HepG2 (cell line): ENCODE results near the gene RNU6-8. TPM values are rescaled to one million over a fixed set of nuclear protein-coding genes. Genes with fewer than 3 reads are reported as not detected.

ENCODE experiments used
- ATF2 ChIP-seq: sonication (generic); formaldehyde crosslinking; IDR thresholded peaks from 2 replicates; pipeline ENCODE4 v1.4.0; 2020; ENCODE audit warnings: missing genetic modification reagents
- ATF7 ChIP-seq, 2 experiments: fragments of 450-650 bp in 1 of 2; sonication (generic) in 1 of 2; formaldehyde crosslinking in 1 of 2; IDR thresholded peaks; 2 replicates each; pipeline versions ENCODE4 v1.4.0 to v1.6.1; 2016 to 2020; ENCODE audit warnings: antibody characterized with exemption in 1 of 2, mild to moderate bottlenecking in 1 of 2, missing genetic modification reagents in 1 of 2
- GRHL1 ChIP-seq: sonication (generic); formaldehyde crosslinking; conservative IDR thresholded peaks from 2 replicates; pipeline ENCODE4 v1.8.0; 2022; ENCODE audit warnings: missing genetic modification reagents
- MAFK ChIP-seq, 2 experiments: IDR thresholded peaks in 1 of 2; conservative IDR thresholded peaks in 1 of 2; 2 replicates each; pipeline ENCODE4 v1.6.1; 2011; ENCODE audit warnings: improper control_type of control experiment in 2 of 2, low read length in 2 of 2
- PCBP2 ChIP-seq: fragments of 200-400 bp; formaldehyde crosslinking; optimal IDR thresholded peaks from 2 replicates; pipeline ENCODE3; 2018; ENCODE audit warnings: low read length, low read depth; ENCODE audit not compliant: poor library complexity, severe bottlenecking
- RFX3 ChIP-seq: IDR thresholded peaks from 2 replicates; pipeline ENCODE4 v1.6.1; 2016; ENCODE audit warnings: missing biosample characterization, missing genetic modification reagents
- STAG1 ChIP-seq: sonication (generic); formaldehyde crosslinking; IDR thresholded peaks from 2 replicates; pipeline ENCODE4 v1.4.0; 2020; ENCODE audit warnings: missing genetic modification reagents
- TAF15 ChIP-seq: fragments of 200-400 bp; formaldehyde crosslinking; IDR thresholded peaks from one replicate; pipeline ENCODE4 v1.6.1; 2018; ENCODE audit warnings: mild to moderate bottlenecking, low read depth, low read length; ENCODE audit not compliant: poor library complexity, severe bottlenecking
- ZNF101 ChIP-seq: sonication (generic); formaldehyde crosslinking; IDR thresholded peaks from 2 replicates; pipeline ENCODE4 v1.4.0; 2020; ENCODE audit warnings: mild to moderate bottlenecking, low read depth, missing genetic modification reagents, borderline replicate concordance
- ZNF225 ChIP-seq: sonication (generic); formaldehyde crosslinking; IDR thresholded peaks from 2 replicates; pipeline ENCODE4 v1.4.0; 2020; ENCODE audit warnings: mild to moderate bottlenecking, missing genetic modification reagents
- ZNF264 ChIP-seq: sonication (generic); formaldehyde crosslinking; IDR thresholded peaks from 2 replicates; pipeline ENCODE4 v1.4.0; 2020; ENCODE audit warnings: missing genetic modification reagents
- ZNF326 ChIP-seq: sonication (generic); formaldehyde crosslinking; IDR thresholded peaks from 2 replicates; pipeline ENCODE4 v1.4.0; 2020; ENCODE audit warnings: missing genetic modification reagents, borderline replicate concordance
- ZNF644 ChIP-seq: IDR thresholded peaks from 2 replicates; pipeline ENCODE4 v1.6.1; 2016; ENCODE audit warnings: low read depth
- ZNF776 ChIP-seq: sonication (generic); formaldehyde crosslinking; IDR thresholded peaks from 2 replicates; pipeline ENCODE4 v1.4.0; 2020; ENCODE audit warnings: mild to moderate bottlenecking, missing genetic modification reagents
- ZNF784 ChIP-seq: sonication (generic); formaldehyde crosslinking; IDR thresholded peaks from 2 replicates; pipeline ENCODE4 v1.5.1; 2020; ENCODE audit warnings: missing genetic modification reagents, mild to moderate bottlenecking, borderline replicate concordance
- polyA plus RNA-seq, 8 experiments: library from polyadenylated mRNA; depleted of rRNA in 3 of 8; stranded (reverse) in 7 of 8; unstranded in 1 of 8; fragments of >200 nt; fragmentation: Illumina TruSeq in 4 of 8; extraction: Trizol in 4 of 8; gene quantifications; 2 replicates each; pipeline versions ENCODE4 v1.2.1 to v1.2.3, GENCODE V29; 2011 to 2016; ENCODE audit warnings: low read depth in 4 of 8, missing spikeins in 1 of 8, mixed read lengths in 1 of 8; ENCODE audit not compliant: insufficient read depth in 1 of 8
- total RNA-seq, 5 experiments: library from RNA; depleted of rRNA; stranded (reverse); fragments of >200 nt; fragmentation: Illumina TruSeq; extraction: Trizol; gene quantifications; 2 replicates each; pipeline ENCODE4 v1.2.3, GENCODE V29; 2016; ENCODE audit warnings: low read depth in 1 of 5
- TF ChIP-seq, protein P1 (sequence below): sonication (generic); formaldehyde crosslinking; IDR thresholded peaks from 2 replicates; pipeline ENCODE4 v1.4.0; 2020; ENCODE audit warnings: missing genetic modification reagents
- TF ChIP-seq, protein P2 (sequence below): sonication (generic); formaldehyde crosslinking; IDR thresholded peaks from 2 replicates; pipeline ENCODE4 v1.8.0; 2022; ENCODE audit warnings: mild to moderate bottlenecking, missing genetic modification reagents, moderate library complexity
- TF ChIP-seq, protein P3 (sequence below): sonication (generic); formaldehyde crosslinking; IDR thresholded peaks from 2 replicates; pipeline ENCODE4 v1.9.0; 2021; ENCODE audit warnings: missing genetic modification reagents, mild to moderate bottlenecking, borderline replicate concordance
- TF ChIP-seq, protein P4 (sequence below): sonication (generic); formaldehyde crosslinking; IDR thresholded peaks from 2 replicates; pipeline ENCODE4 v1.5.1; 2020; ENCODE audit warnings: mild to moderate bottlenecking, missing genetic modification reagents

The RNU6-8 gene
- total and polyA plus RNA-seq, 2 of the 13 experiments (the other 11 are each of a cell fraction or from before 2014, with no cell fraction given): under 0.01 TPM; not detected in 1

GRCh38 chr14:32203928-32204357, 874 bp upstream of the RNU6-8 start (continued):
- TF ChIP-seq, protein P1, sequence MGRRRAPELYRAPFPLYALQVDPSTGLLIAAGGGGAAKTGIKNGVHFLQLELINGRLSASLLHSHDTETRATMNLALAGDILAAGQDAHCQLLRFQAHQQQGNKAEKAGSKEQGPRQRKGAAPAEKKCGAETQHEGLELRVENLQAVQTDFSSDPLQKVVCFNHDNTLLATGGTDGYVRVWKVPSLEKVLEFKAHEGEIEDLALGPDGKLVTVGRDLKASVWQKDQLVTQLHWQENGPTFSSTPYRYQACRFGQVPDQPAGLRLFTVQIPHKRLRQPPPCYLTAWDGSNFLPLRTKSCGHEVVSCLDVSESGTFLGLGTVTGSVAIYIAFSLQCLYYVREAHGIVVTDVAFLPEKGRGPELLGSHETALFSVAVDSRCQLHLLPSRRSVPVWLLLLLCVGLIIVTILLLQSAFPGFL (CRISPR knock-in tag): 0 out of 2 replicates have a peak, but pooled peaks have one; percentile 14
- TF ChIP-seq, protein P2, sequence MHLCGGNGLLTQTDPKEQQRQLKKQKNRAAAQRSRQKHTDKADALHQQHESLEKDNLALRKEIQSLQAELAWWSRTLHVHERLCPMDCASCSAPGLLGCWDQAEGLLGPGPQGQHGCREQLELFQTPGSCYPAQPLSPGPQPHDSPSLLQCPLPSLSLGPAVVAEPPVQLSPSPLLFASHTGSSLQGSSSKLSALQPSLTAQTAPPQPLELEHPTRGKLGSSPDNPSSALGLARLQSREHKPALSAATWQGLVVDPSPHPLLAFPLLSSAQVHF (CRISPR knock-in tag): no peak
- TF ChIP-seq ZNF644 (no peak), RFX3 (CRISPR knock-in tag) (no peak), ZNF225 (CRISPR knock-in tag) (0 out of 2 replicates have a peak, but pooled peaks have one; percentile 59), STAG1 (CRISPR knock-in tag) (peak; percentile 16; the same call in 1 of the 2 replicates), ZNF326 (CRISPR knock-in tag) (no peak), GRHL1 (CRISPR knock-in tag) (no peak), ATF2 (peak; percentile 21; the same call in 1 of the 2 replicates), ZNF784 (CRISPR knock-in tag) (no peak), PCBP2 (no peak), ATF7 (IDR thresholded peaks at IDR 0.05) (no peak), ATF7 (CRISPR knock-in tag; IDR thresholded peaks at IDR 0.05) (no peak), TAF15 (no peak), ZNF101 (CRISPR knock-in tag) (no peak), ZNF776 (CRISPR knock-in tag) (peak; percentile 14; the same call in 1 of the 2 replicates), MAFK (conservative IDR thresholded peaks at IDR 0.05 in 1 of 2, IDR thresholded peaks at IDR 0.05 in 1 of 2; ENCODE audit: low read length in 2 of 2) (no peak), ZNF264 (CRISPR knock-in tag) (no peak)
- TF ChIP-seq, protein P3, sequence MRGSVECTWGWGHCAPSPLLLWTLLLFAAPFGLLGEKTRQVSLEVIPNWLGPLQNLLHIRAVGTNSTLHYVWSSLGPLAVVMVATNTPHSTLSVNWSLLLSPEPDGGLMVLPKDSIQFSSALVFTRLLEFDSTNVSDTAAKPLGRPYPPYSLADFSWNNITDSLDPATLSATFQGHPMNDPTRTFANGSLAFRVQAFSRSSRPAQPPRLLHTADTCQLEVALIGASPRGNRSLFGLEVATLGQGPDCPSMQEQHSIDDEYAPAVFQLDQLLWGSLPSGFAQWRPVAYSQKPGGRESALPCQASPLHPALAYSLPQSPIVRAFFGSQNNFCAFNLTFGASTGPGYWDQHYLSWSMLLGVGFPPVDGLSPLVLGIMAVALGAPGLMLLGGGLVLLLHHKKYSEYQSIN (CRISPR knock-in tag): no peak
- TF ChIP-seq, protein P4, sequence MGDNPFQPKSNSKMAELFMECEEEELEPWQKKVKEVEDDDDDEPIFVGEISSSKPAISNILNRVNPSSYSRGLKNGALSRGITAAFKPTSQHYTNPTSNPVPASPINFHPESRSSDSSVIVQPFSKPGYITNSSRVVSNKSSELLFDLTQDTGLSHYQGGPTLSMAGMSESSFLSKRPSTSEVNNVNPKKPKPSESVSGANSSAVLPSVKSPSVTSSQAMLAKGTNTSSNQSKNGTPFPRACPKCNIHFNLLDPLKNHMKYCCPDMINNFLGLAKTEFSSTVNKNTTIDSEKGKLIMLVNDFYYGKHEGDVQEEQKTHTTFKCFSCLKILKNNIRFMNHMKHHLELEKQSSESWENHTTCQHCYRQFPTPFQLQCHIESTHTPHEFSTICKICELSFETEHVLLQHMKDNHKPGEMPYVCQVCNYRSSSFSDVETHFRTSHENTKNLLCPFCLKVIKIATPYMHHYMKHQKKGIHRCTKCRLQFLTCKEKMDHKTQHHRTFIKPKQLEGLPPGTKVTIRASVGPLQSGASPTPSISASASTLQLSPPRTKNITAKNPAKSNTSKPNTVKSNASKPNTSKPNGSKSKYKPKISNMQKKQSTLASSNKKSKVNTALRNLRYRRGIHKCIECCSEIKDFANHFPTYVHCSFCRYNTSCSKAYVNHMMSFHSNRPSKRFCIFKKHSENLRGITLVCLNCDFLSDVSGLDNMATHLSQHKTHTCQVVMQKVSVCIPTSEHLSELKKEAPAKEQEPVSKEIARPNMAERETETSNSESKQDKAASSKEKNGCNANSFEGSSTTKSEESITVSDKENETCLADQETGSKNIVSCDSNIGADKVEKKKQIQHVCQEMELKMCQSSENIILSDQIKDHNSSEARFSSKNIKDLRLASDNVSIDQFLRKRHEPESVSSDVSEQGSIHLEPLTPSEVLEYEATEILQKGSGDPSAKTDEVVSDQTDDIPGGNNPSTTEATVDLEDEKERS (CRISPR knock-in tag): no peak
